Suprapubic skin (tissue), 4 donors: ENCODE measurements around the gene BTBD7. TPM values are rescaled to one million over a fixed set of nuclear protein-coding genes. Genes with fewer than 3 reads are reported as not detected.
A peak's percentile ranks its signal among the peaks of the same experiment; 100 is the strongest.

Experiments used
- DNase-seq, 2 donors: peaks; one replicate each; pipeline ENCODE4 v3.0.0-alpha.2; 2019; ENCODE audit warnings: low spot score in 2 of 2
- H3K27ac ChIP-seq: fragments of 200-600 bp; sonication (generic); one replicate; pipeline ENCODE4 v1.5.1; 2019
- H3K27me3 ChIP-seq: fragments of 200-600 bp; sonication (generic); one replicate; pipeline ENCODE4 v1.5.1; 2019
- H3K36me3 ChIP-seq: fragments of 200-600 bp; sonication (generic); one replicate; pipeline ENCODE4 v1.5.1; 2019
- H3K4me1 ChIP-seq: fragments of 200-600 bp; sonication (generic); one replicate; pipeline ENCODE4 v1.5.1; 2019
- H3K4me3 ChIP-seq: fragments of 200-600 bp; sonication (generic); one replicate; pipeline ENCODE4 v1.5.1; 2019; ENCODE audit warnings: mild to moderate bottlenecking
- H3K9me3 ChIP-seq: fragments of 200-600 bp; sonication (generic); one replicate; pipeline ENCODE4 v1.5.1; 2019
- CTCF ChIP-seq, 2 donors: fragments of 200-600 bp in 1 of 2; fragments of 450-650 bp in 1 of 2; sonication (generic) in 1 of 2; IDR thresholded peaks; one replicate each; pipeline ENCODE4 v1.5.1; 2016 to 2019; ENCODE audit warnings: antibody characterized with exemption in 2 of 2, mild to moderate bottlenecking in 1 of 2, moderate library complexity in 1 of 2
- EP300 ChIP-seq: sonication (generic); formaldehyde crosslinking; IDR thresholded peaks from one replicate; pipeline ENCODE4 v1.6.1; 2017; ENCODE audit warnings: antibody characterized with exemption
- POLR2A ChIP-seq, 2 donors: fragments of 450-650 bp; IDR thresholded peaks; one replicate each; pipeline ENCODE4 v1.6.1; 2017; ENCODE audit warnings: antibody characterized with exemption in 2 of 2, mild to moderate bottlenecking in 2 of 2, moderate library complexity in 2 of 2
- POLR2AphosphoS5 ChIP-seq, 3 donors: sonication (generic); formaldehyde crosslinking; IDR thresholded peaks; one replicate each; pipeline ENCODE4 v1.6.1; 2017; ENCODE audit warnings: antibody characterized with exemption in 3 of 3
- WGBS: methylation state at CpG from one replicate; pipeline ENCODE4 v1.1.5; 2018; 5-methylcytosine and 5-hydroxymethylcytosine counted together
- total RNA-seq, 4 donors: library from RNA; depleted of rRNA; stranded (reverse); fragments of >200 nt; gene quantifications; one replicate each; pipeline ENCODE4 v1.1.0, GENCODE V29; 2016

BTBD7 gene
- total RNA-seq, 4 donors from 2014 or later, result 18.8 to 27.0 (median 23.6) TPM

DNA sequence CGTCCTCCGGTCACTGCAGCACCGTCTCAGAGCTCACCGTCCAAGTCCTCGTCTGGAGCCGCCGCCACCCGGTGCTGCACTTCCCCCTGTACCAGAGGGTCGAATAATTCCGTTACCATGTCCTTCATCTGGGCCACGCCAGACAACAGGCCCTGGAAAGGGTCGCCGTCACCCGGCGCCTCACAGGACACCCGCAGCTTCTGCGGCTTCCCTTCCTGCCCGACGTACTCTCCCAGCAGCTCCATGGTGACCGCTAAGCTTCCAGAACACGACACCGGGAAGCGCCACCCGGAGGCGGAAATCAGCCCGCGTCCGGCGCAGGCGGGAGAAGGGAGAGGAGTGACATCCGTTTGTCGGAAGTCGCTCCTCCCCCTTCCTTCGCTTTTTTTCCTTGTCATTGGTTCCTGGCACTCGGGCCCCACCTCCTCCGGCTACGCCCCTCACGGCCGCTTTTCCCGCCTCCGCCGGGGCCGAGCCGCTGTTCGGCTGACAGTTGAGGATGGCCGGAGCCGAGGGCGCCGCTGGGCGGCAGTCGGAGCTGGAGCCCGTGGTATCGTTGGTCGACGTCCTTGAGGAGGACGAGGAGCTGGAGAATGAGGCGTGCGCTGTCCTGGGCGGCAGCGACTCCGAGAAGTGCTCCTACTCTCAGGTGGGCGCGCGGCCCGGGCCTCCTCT, 125.9 kb downstream of the BTBD7 start, which contains the start of the genes GON7 and UBR7:
Gene GON7 (minus strand): TSS at position 273 of the 675 bp plus-strand sequence. CDS start 28 bp downstream, at position 245.
Gene UBR7 (plus strand): TSS at position 464 of the 675 bp plus-strand sequence. CDS start 36 bp downstream, at position 500.
- H3K27ac ChIP-seq, result peak within 1 kb of the TSS; percentile 85
- peaks cover 33% of the 10 kb centered on the region for H3K4me1 ChIP-seq
- H3K27me3 ChIP-seq, result no peaks in the 10 kb centered on the region
- peak; percentile 96 to 97 for DNase-seq
- H3K9me3 ChIP-seq, result no peaks in the 10 kb centered on the region
- WGBS, result under 1% methylated on average over 38 of the region's 65 CpGs
- peak within 1 kb of the TSS; percentile 98 for H3K4me3 ChIP-seq
- TF ChIP-seq POLR2A (IDR thresholded peaks at IDR 0.05) (peak in 1 of 2 donors; percentile 28), CTCF (IDR thresholded peaks at IDR 0.05) (peak in 1 of 2 donors; percentile 40), POLR2AphosphoS5 (IDR thresholded peaks at IDR 0.05) (peak in 2 of 3 donors; percentile 72 to 74), EP300 (no peak)
- H3K36me3 ChIP-seq, result peaks cover 7% of the 10 kb centered on the region

DNA sequence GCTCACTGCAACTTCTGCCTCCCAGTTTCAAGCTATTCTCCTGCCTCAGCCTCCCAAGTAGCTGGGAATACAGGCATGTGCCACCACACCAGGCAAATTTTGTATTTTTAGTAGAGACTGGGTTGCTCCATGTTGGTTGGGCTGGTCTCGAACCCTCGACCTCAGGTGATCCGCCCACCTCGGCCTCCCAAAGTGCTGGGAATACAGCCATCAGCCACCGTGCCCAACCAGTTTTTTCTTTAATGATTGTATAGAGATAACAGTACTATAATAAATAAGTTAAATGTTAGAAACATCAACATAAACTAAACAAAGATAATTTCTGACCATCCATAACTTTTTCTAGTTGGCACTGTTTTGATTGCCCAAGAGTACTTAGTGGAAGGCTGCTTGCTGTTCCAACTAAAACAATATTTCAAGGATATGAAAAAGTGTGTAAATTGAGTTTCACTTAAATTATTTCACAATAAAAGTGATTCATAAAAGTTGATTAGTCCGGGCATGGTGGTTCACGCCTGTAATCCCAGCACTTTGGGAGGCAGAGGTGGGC, 131.6 kb downstream of the BTBD7 start:
- no peaks in the 10 kb centered on the region for H3K9me3 ChIP-seq
- H3K27me3 ChIP-seq, result no peaks in the 10 kb centered on the region
- no peak overlapping the region for H3K4me3 ChIP-seq
- peaks cover 9% of the 10 kb centered on the region for H3K4me1 ChIP-seq
- H3K36me3 ChIP-seq, result no peaks in the 10 kb centered on the region
- no peak overlapping the region for H3K27ac ChIP-seq
- DNase-seq, result no peak
- WGBS, result 72% methylated on average over 7 of the region's 7 CpGs
- TF ChIP-seq EP300 (no peak), POLR2AphosphoS5 (IDR thresholded peaks at IDR 0.05) (no peak), CTCF (IDR thresholded peaks at IDR 0.05) (no peak), POLR2A (IDR thresholded peaks at IDR 0.05) (no peak)

- 89% methylated on average over 5 of the region's 5 CpGs for WGBS
- H3K27ac ChIP-seq, result no peak overlapping the region
Observed at GRCh38 chr14:93200553-93200952, 132.3 kb downstream of the BTBD7 start.

GRCh38 chr14:93199031-93199430, 133.8 kb downstream of the BTBD7 start:
- no peaks in the 10 kb centered on the region for H3K9me3 ChIP-seq
- no peak overlapping the region for H3K4me3 ChIP-seq
- H3K4me1 ChIP-seq, result no peaks in the 10 kb centered on the region
- H3K36me3 ChIP-seq, result no peaks in the 10 kb centered on the region
- TF ChIP-seq EP300 (no peak), CTCF (IDR thresholded peaks at IDR 0.05) (no peak), POLR2A (IDR thresholded peaks at IDR 0.05) (no peak), POLR2AphosphoS5 (IDR thresholded peaks at IDR 0.05) (no peak)
- no peaks in the 10 kb centered on the region for H3K27me3 ChIP-seq
- no peak overlapping the region for H3K27ac ChIP-seq
- DNase-seq, result no peak
- 89% methylated on average over 4 of the region's 4 CpGs for WGBS

More at GRCh38 chr14:93200553-93200952, 132.3 kb downstream of the BTBD7 start:
- Histone ChIP-seq H3K4me1 (peaks cover 2% of the 10 kb centered on the region), H3K4me3 (no peak overlapping the region), H3K27me3 (no peaks in the 10 kb centered on the region), H3K36me3 (no peaks in the 10 kb centered on the region), H3K9me3 (no peaks in the 10 kb centered on the region)
- DNase-seq, result no peak
- TF ChIP-seq POLR2A (IDR thresholded peaks at IDR 0.05) (no peak), CTCF (IDR thresholded peaks at IDR 0.05) (no peak), EP300 (no peak), POLR2AphosphoS5 (IDR thresholded peaks at IDR 0.05) (no peak)

DNA sequence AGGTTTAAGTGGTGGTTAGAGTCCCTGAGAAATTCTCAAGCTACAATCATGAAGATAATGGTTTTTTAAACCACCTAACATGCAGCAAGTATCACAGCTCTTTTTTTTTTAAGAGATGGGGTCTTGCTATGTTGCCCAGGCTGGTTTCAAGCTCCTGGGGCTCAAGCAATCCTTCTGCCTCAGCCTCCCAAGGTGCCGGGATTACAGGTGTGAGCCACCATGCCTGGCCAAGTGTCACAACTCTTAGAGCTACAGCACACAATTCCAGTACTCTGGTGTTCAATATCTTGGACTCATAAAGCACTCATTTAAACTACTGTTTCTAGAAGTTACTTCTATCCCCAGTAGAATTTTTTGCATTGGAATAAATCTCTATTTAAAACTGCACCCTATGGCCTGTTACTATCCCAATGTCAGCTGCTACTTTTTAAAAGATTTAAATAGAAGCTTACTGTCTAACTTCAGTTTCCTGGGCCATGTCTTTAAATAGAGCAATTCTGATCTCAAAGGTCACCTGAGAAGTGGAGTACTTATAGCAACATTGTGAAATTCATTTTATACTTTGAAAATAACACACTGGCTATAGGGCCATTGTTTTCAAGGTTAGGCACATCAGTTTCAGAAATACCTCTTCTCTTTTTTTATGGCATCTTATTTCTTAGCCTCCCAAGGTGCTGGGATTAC, 137.4 kb downstream of the BTBD7 start:
- WGBS, result 93% methylated on average over 1 of the region's 1 CpG
- DNase-seq, result no peak

More for the DNA sequence above, 137.4 kb downstream of the BTBD7 start:
- Histone ChIP-seq H3K4me1 (no peaks in the 10 kb centered on the region), H3K9me3 (no peaks in the 10 kb centered on the region), H3K27ac (no peak overlapping the region), H3K27me3 (no peaks in the 10 kb centered on the region), H3K4me3 (no peak overlapping the region), H3K36me3 (peaks cover under 1% of the 10 kb centered on the region)
- TF ChIP-seq POLR2AphosphoS5 (IDR thresholded peaks at IDR 0.05) (no peak), CTCF (IDR thresholded peaks at IDR 0.05) (no peak), EP300 (no peak), POLR2A (IDR thresholded peaks at IDR 0.05) (no peak)
